ENCODE results near the gene GON7. TPM values are rescaled to one million over a fixed set of nuclear protein-coding genes. Genes with fewer than 3 reads are reported as not detected.
"Not testable (repeated sequence)": the region's sequence is repeated elsewhere in the genome, so short reads cannot be mapped to it uniquely, and the experiment has no call there.

Gene GON7
- total RNA-seq, 4 donors from 2014 or later: 8.3 to 17.9 (median 11.1) TPM

DNA sequence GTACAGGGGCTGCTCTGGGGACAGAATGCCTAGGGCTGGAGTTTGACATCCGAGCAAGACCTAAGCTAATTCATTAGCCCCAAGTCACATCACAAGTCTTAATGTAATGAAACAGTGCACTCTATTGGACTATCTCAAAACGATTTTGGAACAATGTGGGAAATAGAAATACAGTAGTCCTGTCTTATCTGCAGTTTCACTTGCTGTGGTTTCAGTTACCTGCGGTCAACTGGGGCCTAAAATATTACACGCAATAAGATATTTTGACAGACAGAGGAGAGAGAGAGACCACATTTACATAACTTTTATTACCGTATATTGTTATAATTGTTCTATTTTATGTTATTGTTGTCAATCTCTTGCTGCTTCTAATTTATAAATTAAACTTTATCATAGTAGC lies 43.3 kb downstream of the GON7 start:
- H3K27ac ChIP-seq: no peak overlapping the region
- H3K36me3 ChIP-seq: no peaks in the 10 kb centered on the region
- no peaks in the 10 kb centered on the region for H3K27me3 ChIP-seq
- no peaks in the 10 kb centered on the region for H3K9me3 ChIP-seq
- in situ Hi-C loops (cut with MboI; ENCODE audit: low sequenced_read_pairs in 4 of 4): no loop called here
- ATAC-seq (no peak), DNase-seq (no peak)
- intact Hi-C loops (cut with DNase I; ENCODE audit: low total_unique reads): no loop called here
- H3K4me3 ChIP-seq: no peak overlapping the region
- no peaks in the 10 kb centered on the region for H3K4me1 ChIP-seq
- TF ChIP-seq, protein P1, sequence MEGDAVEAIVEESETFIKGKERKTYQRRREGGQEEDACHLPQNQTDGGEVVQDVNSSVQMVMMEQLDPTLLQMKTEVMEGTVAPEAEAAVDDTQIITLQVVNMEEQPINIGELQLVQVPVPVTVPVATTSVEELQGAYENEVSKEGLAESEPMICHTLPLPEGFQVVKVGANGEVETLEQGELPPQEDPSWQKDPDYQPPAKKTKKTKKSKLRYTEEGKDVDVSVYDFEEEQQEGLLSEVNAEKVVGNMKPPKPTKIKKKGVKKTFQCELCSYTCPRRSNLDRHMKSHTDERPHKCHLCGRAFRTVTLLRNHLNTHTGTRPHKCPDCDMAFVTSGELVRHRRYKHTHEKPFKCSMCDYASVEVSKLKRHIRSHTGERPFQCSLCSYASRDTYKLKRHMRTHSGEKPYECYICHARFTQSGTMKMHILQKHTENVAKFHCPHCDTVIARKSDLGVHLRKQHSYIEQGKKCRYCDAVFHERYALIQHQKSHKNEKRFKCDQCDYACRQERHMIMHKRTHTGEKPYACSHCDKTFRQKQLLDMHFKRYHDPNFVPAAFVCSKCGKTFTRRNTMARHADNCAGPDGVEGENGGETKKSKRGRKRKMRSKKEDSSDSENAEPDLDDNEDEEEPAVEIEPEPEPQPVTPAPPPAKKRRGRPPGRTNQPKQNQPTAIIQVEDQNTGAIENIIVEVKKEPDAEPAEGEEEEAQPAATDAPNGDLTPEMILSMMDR (IDR thresholded peaks at IDR 0.05 in 4 of 5, conservative IDR thresholded peaks at IDR 0.05 in 1 of 5): no peak
- TF ChIP-seq POLR2A (IDR thresholded peaks at IDR 0.05): no peak

DNA sequence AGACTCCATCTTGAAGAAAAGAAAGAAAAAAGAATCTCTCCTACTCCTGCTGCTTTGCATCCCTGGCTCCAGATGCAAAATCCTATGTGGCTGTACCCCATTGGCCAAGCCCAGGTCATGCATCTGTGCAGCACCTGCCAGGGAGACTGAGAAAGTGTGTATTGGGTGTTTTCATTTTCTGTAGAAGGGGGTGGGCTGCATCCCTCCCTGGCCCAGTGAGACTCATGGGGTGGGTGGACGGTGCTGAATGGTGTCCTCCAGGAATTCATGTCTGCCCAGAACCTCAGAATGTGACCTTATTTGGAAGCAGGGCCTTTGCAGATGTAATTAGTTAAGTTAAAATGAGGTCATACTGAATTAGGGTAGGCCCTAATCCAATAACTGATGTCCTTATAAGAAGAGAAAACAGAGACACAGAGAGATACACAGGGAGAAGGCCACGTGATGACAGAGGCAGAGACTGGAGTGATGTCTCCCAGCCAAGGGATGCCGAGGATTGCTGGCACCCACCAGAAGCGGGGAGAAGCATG lies 45.4 kb downstream of the GON7 start:
- TF ChIP-seq, protein P1 (IDR thresholded peaks at IDR 0.05 in 4 of 5, conservative IDR thresholded peaks at IDR 0.05 in 1 of 5): no peak
- no peak for TF ChIP-seq POLR2A (IDR thresholded peaks at IDR 0.05)
- H3K27ac ChIP-seq: no peak overlapping the region
- no peaks in the 10 kb centered on the region for H3K4me1 ChIP-seq
- no peak for DNase-seq
- no peaks in the 10 kb centered on the region for H3K27me3 ChIP-seq
- in situ Hi-C loops (cut with MboI; ENCODE audit: low sequenced_read_pairs in 4 of 4): no loop called here
- H3K9me3 ChIP-seq: no peaks in the 10 kb centered on the region
- no peak for ATAC-seq
- no peak overlapping the region for H3K4me3 ChIP-seq
- no peaks in the 10 kb centered on the region for H3K36me3 ChIP-seq
- intact Hi-C loops (cut with DNase I; ENCODE audit: low total_unique reads): no loop called here

DNA sequence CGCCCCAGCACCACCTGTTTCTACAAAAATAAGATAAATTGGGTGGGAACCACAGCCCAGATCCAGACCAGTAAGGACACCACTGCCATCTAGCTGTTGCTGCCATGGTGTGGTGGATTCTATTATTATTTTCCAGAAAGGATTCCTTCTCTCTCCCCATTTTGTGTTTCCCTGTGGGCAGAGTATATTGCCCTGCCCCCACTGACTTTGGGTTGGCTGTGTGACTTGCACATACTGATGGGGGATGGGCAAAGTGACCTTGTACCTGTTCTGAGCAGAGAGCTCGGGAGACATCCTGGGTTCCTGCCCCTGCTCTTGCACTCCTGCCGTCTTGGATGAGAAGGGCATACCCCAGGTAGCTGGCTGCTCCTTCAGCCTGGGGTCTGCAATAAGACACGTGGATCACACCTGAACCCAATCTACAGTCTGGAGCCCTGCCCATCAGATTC lies 46.5 kb downstream of the GON7 start:
- DNase-seq (no peak), ATAC-seq (no peak)
- H3K27me3 ChIP-seq: no peaks in the 10 kb centered on the region
- H3K36me3 ChIP-seq: no peaks in the 10 kb centered on the region
- no peak overlapping the region for H3K27ac ChIP-seq
- H3K4me1 ChIP-seq: no peaks in the 10 kb centered on the region
- H3K4me3 ChIP-seq: no peak overlapping the region
- no peaks in the 10 kb centered on the region for H3K9me3 ChIP-seq
- intact Hi-C loops (cut with DNase I; ENCODE audit: low total_unique reads) (no loop called here), in situ Hi-C loops (cut with MboI; ENCODE audit: low sequenced_read_pairs in 4 of 4) (no loop called here)
- TF ChIP-seq POLR2A (IDR thresholded peaks at IDR 0.05): no peak
- TF ChIP-seq, protein P1 (IDR thresholded peaks at IDR 0.05 in 4 of 5, conservative IDR thresholded peaks at IDR 0.05 in 1 of 5): no peak

DNA sequence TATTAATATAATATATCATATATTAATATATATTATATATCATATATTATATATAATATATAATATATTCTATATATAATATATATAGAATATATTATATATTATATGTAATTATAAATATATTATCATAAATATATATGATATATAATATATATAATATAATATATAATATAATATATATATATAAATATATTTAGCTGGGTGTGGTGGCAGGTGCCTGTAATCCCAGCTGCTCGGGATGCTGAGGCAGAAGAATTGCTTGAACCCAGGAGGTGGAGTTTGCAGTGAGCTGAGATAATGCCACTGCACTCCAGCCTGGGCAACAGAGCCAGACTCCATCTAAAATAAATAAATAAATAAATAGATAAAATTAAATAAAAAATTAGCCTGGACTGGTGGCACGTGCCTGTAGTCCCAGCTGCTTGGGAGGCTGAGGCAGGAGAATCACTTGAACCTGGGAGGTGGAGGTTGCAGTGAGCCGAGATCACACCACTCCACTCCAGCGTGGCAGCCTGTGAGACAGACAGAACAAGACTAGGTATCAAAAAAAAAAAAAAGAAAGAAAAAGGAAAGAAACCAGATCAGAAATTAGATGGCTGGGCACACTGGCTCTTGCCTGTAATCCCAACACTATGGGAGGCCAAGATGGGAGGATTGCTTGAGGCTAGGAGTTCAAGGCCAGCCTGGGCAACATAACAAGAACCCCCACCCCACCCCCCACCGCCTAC lies 47.1 kb downstream of the GON7 start:
- DNase-seq; H3K9me3 ChIP-seq; in situ Hi-C loops (cut with MboI; ENCODE audit: low sequenced_read_pairs in 4 of 4); H3K27me3 ChIP-seq; H3K4me1 ChIP-seq; H3K36me3 ChIP-seq; H3K4me3 ChIP-seq; H3K27ac ChIP-seq; intact Hi-C loops (cut with DNase I; ENCODE audit: low total_unique reads); ATAC-seq: not testable (repeated sequence)

DNA sequence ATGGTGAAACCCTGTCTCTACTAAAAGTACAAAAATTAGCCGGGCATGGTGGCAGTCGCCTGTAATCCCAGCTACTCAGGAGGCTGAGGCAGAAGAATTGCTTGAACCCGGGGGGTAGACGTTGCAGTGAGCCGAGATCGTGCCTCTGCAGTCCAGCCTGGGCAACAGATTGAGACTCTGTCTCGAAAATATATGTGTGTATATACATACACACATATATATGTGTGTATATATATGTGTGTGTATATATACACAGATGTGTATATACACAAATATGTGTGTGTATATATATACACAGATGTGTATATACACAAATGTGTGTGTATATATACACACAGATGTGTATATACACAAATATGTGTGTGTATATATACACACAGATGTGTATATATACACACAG lies 48.5 kb downstream of the GON7 start:
- not testable (repeated sequence) for H3K4me1 ChIP-seq

More for the DNA sequence above, 48.5 kb downstream of the GON7 start:
- DNase-seq; ATAC-seq; in situ Hi-C loops (cut with MboI; ENCODE audit: low sequenced_read_pairs in 4 of 4); H3K36me3 ChIP-seq; H3K9me3 ChIP-seq; H3K4me3 ChIP-seq; H3K27me3 ChIP-seq; intact Hi-C loops (cut with DNase I; ENCODE audit: low total_unique reads); H3K27ac ChIP-seq: not testable (repeated sequence)
